Pericardium fibroblast (primary cell): ENCODE data around the gene KRTAP2-3. TPM values are rescaled to one million over a fixed set of nuclear protein-coding genes. Genes with fewer than 3 reads are reported as not detected.

ENCODE experiments used
- total RNA-seq: library from RNA; depleted of rRNA; stranded (reverse); fragments of >200 nt; gene quantifications from 2 replicates; pipeline ENCODE4 v1.2.3, GENCODE V29; 2015

Gene KRTAP2-3, protein sequence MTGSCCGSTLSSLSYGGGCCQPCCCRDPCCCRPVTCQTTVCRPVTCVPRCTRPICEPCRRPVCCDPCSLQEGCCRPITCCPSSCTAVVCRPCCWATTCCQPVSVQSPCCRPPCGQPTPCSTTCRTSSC
- not detected in 2 replicates for total RNA-seq

DNA sequence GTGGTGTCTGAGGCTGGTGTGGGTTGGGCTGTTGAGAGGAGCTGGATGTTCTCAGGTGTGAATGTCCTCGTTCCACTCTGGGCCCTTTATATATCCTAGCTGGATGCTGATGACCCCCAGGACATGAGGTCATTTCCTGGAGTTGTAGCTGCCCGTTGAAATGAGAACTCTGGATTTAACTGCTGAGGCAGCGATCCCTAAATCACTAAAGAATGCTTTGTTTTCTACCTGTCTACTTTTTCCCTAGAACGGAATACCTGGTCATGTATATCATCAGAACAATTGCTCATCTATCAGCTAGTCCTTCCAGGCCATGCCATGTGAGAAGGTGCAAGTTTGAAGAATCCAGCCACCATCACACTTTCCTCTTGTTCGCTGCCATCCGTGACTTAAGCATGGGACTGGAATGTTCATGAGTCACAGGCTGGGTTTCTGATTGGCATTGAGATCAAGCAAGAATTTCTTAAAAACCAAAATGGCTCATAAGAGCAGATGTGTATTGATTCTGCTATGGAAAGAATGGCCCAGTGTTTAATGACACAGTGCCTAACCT is at the start of gene KRTAP2-3:
TSS of gene KRTAP2-3 (minus strand) at position 63 of the 553 bp plus-strand sequence. CDS start 64 bp downstream, outside the sequence.

DNA sequence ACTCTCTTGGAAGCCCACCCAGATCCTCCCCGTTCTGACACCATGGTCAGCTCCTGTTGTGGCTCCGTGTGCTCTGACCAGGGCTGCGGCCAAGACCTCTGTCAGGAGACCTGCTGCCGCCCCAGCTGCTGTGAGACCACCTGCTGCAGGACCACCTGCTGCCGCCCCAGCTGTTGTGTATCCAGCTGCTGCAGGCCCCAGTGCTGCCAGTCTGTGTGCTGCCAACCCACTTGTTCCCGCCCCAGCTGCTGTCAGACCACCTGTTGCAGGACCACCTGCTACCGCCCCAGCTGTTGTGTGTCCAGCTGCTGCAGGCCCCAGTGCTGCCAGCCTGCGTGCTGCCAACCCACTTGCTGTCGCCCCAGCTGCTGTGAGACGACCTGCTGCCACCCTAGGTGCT is 45.4 kb upstream of the KRTAP2-3 start, which contains the start of gene KRTAP4-9:
TSS of gene KRTAP4-9 (plus strand) at position 43 of the 400 bp plus-strand sequence. CDS start at position 43, 0 bp downstream.

DNA sequence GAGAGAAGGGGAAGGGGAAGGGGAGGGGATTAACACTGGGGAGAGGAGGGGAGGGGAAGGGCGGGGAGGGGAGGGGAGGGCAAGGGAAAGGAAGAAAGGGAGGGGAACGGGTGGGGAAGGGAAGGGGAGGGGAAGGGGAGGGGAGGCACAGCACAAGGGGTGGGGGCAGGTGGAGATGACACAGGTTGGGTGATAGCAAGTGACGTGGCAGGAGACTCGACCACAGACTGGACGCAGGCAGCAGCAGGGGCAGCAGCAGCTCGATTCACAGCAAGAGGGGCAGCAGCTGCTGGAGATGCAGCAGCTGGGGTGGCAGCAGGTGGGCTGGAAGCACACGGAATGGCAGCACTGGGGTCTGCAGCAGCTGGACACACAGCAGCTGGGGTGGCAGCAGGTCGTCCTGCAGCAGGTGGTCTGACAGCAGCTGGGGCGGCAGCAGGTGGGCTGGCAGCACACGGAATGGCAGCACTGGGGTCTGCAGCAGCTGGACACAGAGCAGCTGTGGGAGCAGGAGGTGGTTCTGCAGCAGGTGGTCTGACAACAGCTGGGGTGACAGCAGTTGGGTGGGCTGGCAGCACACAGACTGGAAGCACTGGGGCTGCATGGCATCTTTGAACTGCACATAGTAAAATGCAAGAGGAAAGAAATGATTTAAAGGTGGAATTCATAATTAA is 41.8 kb upstream of the KRTAP2-3 start, which contains the start of gene KRTAP4-16:
TSS of gene KRTAP4-16 (minus strand) at position 624 of the 674 bp plus-strand sequence. CDS start at position 624, 0 bp downstream.

DNA sequence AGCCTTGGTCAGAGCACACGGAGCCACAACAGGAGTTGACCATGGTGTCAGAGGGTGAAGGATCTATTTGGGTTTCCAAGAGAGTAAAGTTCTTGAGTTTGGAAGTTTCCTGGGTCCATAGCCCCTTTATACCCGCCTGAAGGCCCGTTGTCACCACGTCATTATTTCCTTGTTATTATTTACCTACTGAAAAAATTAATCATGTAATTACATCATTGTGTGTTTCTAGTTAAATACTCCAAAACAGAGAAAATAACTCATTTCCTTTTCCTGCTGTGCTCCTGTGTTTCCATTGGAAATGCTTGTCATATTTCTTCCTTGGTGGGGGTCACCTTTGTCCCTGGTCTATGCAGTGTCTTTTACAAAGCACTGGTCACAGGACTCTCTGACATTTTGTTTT is 38.1 kb upstream of the KRTAP2-3 start, which contains the start of gene KRTAP4-8:
TSS of gene KRTAP4-8 (minus strand) at position 101 of the 400 bp plus-strand sequence. CDS start at position 43, 58 bp downstream.

DNA sequence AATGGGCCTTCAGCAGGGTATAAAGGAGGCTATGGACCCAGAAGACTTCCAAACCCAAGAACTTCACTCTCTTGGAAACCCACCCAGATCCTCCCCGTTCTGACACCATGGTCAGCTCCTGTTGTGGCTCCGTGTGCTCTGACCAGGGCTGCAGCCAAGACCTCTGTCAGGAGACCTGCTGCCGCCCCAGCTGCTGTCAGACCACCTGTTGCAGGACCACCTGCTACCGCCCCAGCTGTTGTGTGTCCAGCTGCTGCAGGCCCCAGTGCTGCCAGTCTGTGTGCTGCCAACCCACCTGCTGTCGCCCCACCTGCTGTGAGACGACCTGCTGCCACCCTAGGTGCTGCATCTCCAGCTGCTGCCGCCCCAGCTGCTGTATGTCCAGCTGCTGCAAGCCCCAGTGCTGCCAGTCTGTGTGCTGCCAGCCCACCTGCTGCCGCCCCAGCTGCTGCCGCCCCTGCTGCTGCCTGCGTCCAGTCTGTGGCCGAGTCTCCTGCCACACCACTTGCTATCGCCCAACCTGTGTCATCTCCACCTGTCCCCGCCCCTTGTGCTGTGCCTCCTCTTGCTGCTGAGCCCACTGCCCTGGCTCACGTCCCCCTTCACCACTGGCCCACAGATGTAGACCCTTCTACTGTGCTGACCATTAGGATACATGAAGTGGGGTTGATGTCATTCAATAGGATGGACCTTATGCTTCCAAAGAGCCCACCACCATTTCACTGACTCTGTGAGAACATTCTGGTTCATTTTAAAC is 24.4 kb upstream of the KRTAP2-3 start, which contains the start of gene KRTAP4-7:
TSS of gene KRTAP4-7 (plus strand) at position 51 of the 757 bp plus-strand sequence. CDS start at position 108, 57 bp downstream.

DNA sequence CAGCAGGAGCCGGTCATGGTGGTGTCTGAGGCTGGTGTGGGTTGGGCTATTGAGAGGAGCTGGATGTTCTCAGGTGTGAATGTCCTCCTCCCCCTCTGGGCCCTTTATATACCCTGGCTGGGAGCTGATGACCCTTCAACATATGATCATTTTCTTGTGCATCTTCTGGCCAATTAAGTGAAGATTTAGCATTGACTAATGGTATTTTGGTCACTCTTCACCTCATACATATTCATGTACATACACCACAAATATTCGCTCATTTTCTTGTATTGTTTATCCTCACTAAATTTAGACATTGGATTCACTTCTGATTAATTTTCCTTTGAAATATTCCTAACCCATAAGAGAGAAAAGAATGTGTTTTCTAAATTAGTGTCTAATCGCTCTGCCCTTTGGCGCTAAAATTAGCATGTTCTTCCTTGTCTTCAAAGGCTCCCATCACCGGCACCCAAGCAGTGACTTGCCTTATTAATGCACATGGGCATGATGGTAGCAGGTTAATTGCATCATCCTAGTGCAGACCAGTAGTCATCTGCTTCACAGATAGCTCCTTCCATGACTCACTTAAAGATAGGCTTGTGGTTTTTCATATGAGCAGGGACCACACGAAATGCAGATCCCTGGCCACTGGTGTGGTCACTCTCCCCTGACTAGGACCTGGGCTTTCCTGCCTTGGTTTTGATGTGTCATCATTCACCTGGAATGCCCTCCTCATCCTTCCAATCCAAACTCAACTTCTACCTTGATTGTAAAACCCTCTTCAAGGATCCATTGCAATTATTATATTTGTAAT is 6.1 kb upstream of the KRTAP2-3 start, which contains the start of gene KRTAP2-4:
TSS of gene KRTAP2-4 (minus strand) at position 51 of the 796 bp plus-strand sequence. CDS start at position 17, 34 bp downstream.

DNA sequence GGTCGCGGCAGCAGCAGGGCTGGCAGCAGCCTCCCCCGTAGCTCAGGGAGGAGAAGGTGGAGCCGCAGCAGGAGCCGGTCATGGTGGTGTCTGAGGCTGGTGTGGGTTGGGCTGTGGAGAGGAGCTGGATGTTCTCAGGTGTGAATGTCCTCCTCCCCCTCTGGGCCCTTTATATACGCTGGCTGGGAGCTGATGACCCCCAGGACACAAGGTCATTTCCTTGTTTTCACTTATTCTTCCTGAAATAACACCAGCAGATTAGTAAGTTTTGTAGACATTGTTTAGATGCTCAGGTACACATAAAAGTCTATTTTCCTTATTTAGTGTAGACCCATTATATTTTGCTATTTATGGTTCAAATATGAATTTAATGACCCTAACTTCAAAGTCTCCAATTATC is 4.8 kb downstream of the KRTAP2-3 start, which contains the start of gene KRTAP2-2:
TSS of gene KRTAP2-2 (minus strand) at position 101 of the 400 bp plus-strand sequence. CDS start at position 82, 19 bp downstream.

DNA sequence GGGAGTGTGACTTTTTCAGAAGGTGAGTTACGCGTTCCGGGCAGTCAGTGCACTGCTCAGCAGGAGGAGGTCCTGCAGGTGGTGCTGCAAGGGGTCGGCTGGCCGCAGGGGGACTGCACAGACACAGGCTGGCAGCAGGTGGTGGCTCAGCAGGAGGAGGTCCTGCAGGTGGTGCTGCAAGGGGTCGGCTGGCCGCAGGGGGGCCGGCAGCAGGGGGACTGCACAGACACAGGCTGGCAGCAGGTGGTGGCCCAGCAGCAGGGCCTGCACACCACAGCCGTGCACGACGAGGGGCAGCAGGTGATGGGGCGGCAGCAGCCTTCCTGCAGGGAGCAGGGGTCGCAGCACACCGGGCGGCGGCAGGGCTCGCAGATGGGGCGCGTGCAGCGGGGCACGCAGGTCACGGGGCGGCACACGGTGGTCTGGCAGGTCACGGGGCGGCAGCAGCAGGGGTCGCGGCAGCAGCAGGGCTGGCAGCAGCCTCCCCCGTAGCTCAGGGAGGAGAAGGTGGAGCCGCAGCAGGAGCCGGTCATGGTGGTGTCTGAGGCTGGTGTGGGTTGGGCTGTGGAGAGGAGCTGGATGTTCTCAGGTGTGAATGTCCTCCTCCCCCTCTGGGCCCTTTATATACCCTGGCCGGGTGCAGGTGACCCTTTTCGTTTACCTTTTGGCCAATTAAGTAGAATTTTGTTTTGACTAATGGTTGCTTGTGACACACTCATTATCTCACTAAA is 13.0 kb downstream of the KRTAP2-3 start, which contains the start of gene KRTAP2-1:
TSS of gene KRTAP2-1 (minus strand) at position 582 of the 731 bp plus-strand sequence. CDS start at position 533, 49 bp downstream.

DNA sequence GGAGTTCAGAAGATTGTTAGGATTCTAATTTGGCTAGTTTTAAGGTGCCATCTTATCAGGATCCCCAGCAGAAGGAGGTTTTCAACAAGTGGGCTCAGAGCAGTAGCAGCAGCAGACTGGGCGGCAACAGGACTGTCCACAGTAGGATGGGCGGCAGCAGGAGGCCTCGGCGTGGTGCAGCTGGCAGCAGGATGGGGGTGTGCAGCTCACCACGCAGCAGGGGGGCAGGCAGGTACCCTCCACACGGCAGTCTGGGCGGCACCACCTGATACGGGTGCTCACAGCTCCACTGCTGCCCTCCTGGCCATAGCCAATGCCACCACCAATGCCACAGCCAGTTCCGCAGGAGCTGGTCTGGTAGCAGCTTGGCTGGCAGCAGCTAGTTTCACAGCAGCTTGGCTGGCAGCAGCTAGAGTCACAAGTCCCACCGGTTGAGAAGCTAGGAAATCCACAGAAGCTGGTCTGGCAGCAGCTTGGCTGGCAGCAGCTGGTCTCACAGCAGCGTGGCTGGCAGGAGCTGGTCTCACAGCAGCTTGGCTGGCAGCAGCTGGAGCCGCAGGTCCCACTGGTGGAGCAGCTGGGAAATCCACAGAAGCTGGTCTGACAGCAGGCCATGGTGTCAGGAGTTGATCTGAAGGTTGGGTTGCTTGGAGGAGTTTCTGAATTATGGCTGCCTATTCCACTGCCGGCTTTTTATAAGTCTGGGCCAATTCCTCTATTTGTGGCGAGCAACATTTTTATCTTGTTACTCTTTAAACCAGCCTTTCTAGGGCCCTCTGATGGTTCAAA is 18.9 kb downstream of the KRTAP2-3 start, which contains the start of gene KRTAP1-1:
TSS of gene KRTAP1-1 (minus strand) at position 668 of the 789 bp plus-strand sequence. CDS start at position 615, 53 bp downstream.

DNA sequence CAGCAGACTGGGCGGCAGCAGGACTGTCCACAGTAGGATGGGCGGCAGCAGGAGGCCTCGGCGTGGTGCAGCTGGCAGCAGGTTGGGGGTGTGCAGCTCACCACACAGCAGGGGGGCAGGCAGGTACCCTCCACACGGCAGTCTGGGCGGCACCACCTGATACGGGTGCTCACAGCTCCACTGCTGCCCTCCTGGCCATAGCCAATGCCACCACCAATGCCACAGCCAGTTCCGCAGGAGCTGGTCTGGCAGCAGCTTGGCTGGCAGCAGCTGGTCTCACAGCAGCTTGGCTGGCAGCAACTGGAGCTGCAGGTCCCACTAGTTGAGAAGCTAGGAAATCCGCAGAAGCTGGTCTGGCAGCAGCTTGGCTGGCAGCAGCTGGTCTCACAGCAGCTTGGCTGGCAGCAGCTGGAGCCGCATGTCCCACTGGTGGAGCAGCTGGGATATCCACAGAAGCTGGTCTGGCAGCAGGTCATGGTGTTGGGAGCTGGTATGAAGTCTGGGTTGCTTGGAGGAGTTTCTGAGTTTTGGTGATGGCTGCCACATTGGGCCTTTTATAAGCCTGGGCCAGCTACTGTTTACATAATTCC is 25.5 kb downstream of the KRTAP2-3 start, which contains the start of gene KRTAP1-3:
TSS of gene KRTAP1-3 (minus strand) at position 529 of the 590 bp plus-strand sequence. CDS start at position 476, 53 bp downstream.

DNA sequence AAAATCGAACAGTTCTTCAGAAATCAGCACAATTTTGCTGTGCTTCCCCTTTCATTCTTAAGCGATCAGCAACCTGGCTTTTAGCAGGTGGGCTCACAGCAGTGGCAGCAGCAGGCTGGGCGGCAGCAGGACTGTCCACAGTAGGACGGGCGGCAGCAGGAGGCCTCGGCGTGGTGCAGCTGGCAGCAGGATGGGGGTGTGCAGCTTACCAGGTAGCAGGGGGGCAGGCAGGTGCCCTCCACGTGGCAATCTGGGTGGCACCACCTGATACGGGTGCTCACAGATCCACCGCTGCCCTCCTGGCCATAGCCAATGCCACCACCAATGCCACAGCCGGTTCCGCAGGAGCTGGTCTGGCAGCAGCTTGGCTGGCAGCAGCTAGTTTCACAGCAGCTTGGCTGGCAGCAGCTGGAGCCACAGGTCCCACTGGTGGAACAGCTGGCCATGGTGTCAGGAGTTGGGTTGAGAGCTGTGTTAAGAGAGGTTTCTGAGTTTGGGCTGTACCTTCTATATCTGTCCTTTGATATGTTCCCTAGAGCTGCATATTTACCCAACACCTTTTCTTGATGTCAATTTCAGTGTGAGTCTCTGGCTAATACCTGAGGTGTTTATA is 30.2 kb downstream of the KRTAP2-3 start, which contains the start of gene KRTAP1-4:
TSS of gene KRTAP1-4 (minus strand) at position 563 of the 613 bp plus-strand sequence. CDS start at position 446, 117 bp downstream.

DNA sequence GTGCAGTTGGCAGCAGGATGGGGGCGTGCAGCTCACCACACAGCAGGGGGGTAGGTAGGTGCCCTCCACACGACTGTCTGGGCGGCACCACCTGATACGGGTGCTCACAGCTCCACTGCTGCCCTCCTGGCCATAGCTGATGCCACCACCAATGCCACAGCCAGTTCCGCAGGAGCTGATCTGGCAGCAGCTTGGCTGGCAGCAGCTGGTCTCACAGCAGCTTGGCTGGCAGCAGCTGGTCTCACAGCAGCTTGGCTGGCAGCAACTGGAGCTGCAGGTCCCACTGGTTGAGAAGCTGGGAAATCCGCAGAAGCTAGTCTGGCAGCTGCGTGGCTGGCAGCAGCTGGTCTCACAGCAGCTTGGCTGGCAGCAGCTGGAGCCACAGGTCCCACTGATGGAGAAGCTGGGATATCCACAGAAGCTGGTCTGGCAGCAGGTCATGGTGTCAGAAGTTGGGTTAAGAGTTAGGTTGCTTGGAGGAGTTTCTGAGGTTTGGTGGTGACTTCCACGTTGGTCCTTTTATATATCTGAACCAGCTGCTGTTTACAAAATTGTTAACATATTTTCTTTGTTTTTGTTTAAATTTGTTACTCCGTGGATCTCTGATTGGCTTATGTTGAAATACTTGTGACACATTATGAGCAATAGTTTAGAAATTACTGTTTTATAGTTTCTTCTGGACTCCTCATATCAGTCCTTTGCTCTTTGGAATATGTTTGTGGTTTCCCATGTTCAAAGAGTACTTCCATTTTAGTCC is 33.0 kb downstream of the KRTAP2-3 start, which contains the start of gene KRTAP1-5:
TSS of gene KRTAP1-5 (minus strand) at position 494 of the 757 bp plus-strand sequence. CDS start at position 441, 53 bp downstream.

Other genes starting within 250 kb of the KRTAP2-3 start
- gene KRT10, start 237.5 kb downstream of the KRTAP2-3 start, total RNA-seq = 18.0 and 18.8 TPM in 2 replicates
- gene KRT12, start 192.9 kb downstream of the KRTAP2-3 start, total RNA-seq = not detected in 2 replicates
- not detected in 2 replicates for gene KRT20, start 174.9 kb downstream of the KRTAP2-3 start, total RNA-seq
- not detected in 2 replicates for gene KRT23, start 122.5 kb downstream of the KRTAP2-3 start, total RNA-seq
- not detected in 2 replicates for gene KRT39, start 93.2 kb downstream of the KRTAP2-3 start, total RNA-seq
- not detected in 2 replicates for gene KRT40, start 75.8 kb downstream of the KRTAP2-3 start, total RNA-seq
- not detected in 2 replicates for gene KRTAP3-3, start 66.0 kb downstream of the KRTAP2-3 start, total RNA-seq
- not detected in 2 replicates for gene KRTAP3-2, start 60.2 kb downstream of the KRTAP2-3 start, total RNA-seq
- not detected in 2 replicates for gene KRTAP3-1, start 51.0 kb downstream of the KRTAP2-3 start, total RNA-seq
- gene KRTAP1-5, start 32.9 kb downstream of the KRTAP2-3 start, total RNA-seq = not detected in 2 replicates
- gene KRTAP1-4, start 29.9 kb downstream of the KRTAP2-3 start, total RNA-seq = not detected in 2 replicates
- not detected in 2 replicates for gene KRTAP1-3, start 25.2 kb downstream of the KRTAP2-3 start, total RNA-seq
- gene KRTAP1-1, start 18.7 kb downstream of the KRTAP2-3 start, total RNA-seq = not detected in 2 replicates
- not detected in 2 replicates for gene KRTAP2-1, start 12.8 kb downstream of the KRTAP2-3 start, total RNA-seq
- gene KRTAP2-2, start 4.9 kb downstream of the KRTAP2-3 start, total RNA-seq = not detected in 2 replicates
- not detected in 2 replicates for gene KRTAP2-4, start 5.8 kb upstream of the KRTAP2-3 start, total RNA-seq
- not detected in 2 replicates for gene KRTAP4-7, start 24.0 kb upstream of the KRTAP2-3 start, total RNA-seq
- gene KRTAP4-8, start 38.0 kb upstream of the KRTAP2-3 start, total RNA-seq = not detected in 2 replicates
- not detected in 2 replicates for gene KRTAP4-16, start 42.1 kb upstream of the KRTAP2-3 start, total RNA-seq
- gene KRTAP4-9, start 45.3 kb upstream of the KRTAP2-3 start, total RNA-seq = not detected in 2 replicates
- gene KRTAP4-11, start 58.3 kb upstream of the KRTAP2-3 start, total RNA-seq = not detected in 2 replicates
- gene KRTAP4-12, start 64.1 kb upstream of the KRTAP2-3 start, total RNA-seq = not detected in 2 replicates
- gene KRTAP4-6, start 80.4 kb upstream of the KRTAP2-3 start, total RNA-seq = not detected in 2 replicates
- gene KRTAP4-5, start 89.7 kb upstream of the KRTAP2-3 start, total RNA-seq = not detected in 2 replicates
- gene KRTAP4-4, start 100.6 kb upstream of the KRTAP2-3 start, total RNA-seq = not detected in 2 replicates
- gene KRTAP4-3, start 108.1 kb upstream of the KRTAP2-3 start, total RNA-seq = not detected in 2 replicates
- gene KRTAP4-2, start 118.1 kb upstream of the KRTAP2-3 start, total RNA-seq = not detected in 2 replicates
- gene KRTAP4-1, start 124.8 kb upstream of the KRTAP2-3 start, total RNA-seq = not detected in 2 replicates
- not detected in 2 replicates for gene KRTAP9-1, start 129.8 kb upstream of the KRTAP2-3 start, total RNA-seq
- gene KRTAP9-2, start 166.5 kb upstream of the KRTAP2-3 start, total RNA-seq = not detected in 2 replicates
- not detected in 2 replicates for gene KRTAP9-3, start 172.3 kb upstream of the KRTAP2-3 start, total RNA-seq
- gene KRTAP9-8, start 177.9 kb upstream of the KRTAP2-3 start, total RNA-seq = not detected in 2 replicates
- not detected in 2 replicates for gene KRTAP9-4, start 189.6 kb upstream of the KRTAP2-3 start, total RNA-seq
- not detected in 2 replicates for gene KRTAP9-9, start 195.3 kb upstream of the KRTAP2-3 start, total RNA-seq
- gene KRTAP9-6, start 205.3 kb upstream of the KRTAP2-3 start, total RNA-seq = not detected in 2 replicates
- gene KRTAP9-7, start 215.6 kb upstream of the KRTAP2-3 start, total RNA-seq = not detected in 2 replicates
- gene KRTAP29-1, start 242.7 kb upstream of the KRTAP2-3 start, total RNA-seq = not detected in 2 replicates
- gene KRTAP16-1, start 249.2 kb upstream of the KRTAP2-3 start, total RNA-seq = not detected in 2 replicates